ENCODE results near the gene ALX4. TPM values are rescaled to one million over a fixed set of nuclear protein-coding genes. Genes with fewer than 3 reads are reported as not detected.

Gene ALX4
- polyA plus RNA-seq, 2 of the 4 experiments (the other 2 are of a cell fraction), result 1.00 to 5.6 TPM

DNA sequence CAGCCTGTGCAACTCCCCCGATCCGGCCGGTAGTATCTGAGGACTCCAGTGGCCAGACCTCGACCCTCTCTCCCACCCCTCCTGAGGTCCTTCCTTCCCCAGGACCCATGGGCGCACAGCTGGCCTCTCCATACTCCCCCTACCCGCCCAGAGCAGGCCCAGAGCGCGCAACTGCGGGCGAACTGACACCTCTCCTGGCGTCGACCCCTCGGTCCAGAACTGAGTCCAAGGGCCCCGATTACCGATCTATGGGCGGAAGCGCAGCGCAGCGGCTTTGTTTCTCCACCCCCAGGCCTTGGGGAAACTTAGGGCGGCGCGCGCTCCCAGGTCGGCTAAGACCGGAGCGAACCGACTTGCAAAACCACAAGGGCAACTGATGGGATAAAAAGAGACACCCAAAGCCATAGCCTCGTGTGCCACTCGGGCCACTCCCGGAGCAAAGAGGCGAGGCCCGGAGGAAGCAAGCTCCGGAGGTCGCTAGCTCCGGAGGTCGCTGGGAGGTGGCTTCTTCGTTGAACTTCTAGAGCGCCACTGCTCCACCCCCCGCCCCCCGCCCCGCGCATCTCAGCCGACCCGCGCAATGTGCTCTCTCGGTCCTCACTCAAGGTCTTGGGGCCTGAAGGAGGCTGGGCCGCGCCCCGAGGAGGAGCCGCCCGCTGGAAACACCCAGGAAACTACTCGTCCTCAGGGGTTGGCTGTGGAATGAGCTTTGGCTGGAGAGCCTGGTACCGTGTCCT, 9.8 kb upstream of the ALX4 start:
- H3K27ac ChIP-seq, result no peak overlapping the region
- ATAC-seq (no peak), DNase-seq (ENCODE audit: low read depth in 1 of 2, low spot score in 1 of 2) (no peak), FAIRE-seq (no peak)
- POLR2A ChIA-PET, result no interaction called here
- no peaks in the 10 kb centered on the region for H3K9me3 ChIP-seq
- WGBS (ENCODE audit: missing lambda C conversion rate), result 55% methylated on average over 36 of the region's 53 CpGs
- H3K4me3 ChIP-seq, result no peak overlapping the region
- TF ChIP-seq MAZ (IDR thresholded peaks at IDR 0.05; ENCODE audit: borderline replicate concordance, low read depth, low read length) (no peak), RFX5 (IDR thresholded peaks at IDR 0.05) (no peak), MYC (IDR thresholded peaks at IDR 0.05; ENCODE audit: borderline replicate concordance, low read length) (no peak), RCOR1 (IDR thresholded peaks at IDR 0.05; ENCODE audit: low read depth, low read length) (no peak), CHD2 (IDR thresholded peaks at IDR 0.05; ENCODE audit: low read length, partially characterized antibody) (no peak), POLR2AphosphoS2 (conservative IDR thresholded peaks at IDR 0.05; ENCODE audit: low read length) (no peak), ESRRA (IDR thresholded peaks at IDR 0.05; ENCODE audit: borderline replicate concordance, low read length) (no peak), FOSB (CRISPR knock-in tag; IDR thresholded peaks at IDR 0.05) (no peak), REST (IDR thresholded peaks at IDR 0.05) (no peak), JUN (IDR thresholded peaks at IDR 0.05) (no peak), CTCF (IDR thresholded peaks at IDR 0.05) (no peak), TFCP2L1 (CRISPR knock-in tag; IDR thresholded peaks at IDR 0.05) (no peak), CBX2 (IDR thresholded peaks at IDR 0.05; ENCODE audit: borderline replicate concordance, low read depth) (no peak), FOSL2 (IDR thresholded peaks at IDR 0.05) (no peak), FOSL2 (CRISPR knock-in tag; IDR thresholded peaks at IDR 0.05) (no peak), HMGXB4 (CRISPR knock-in tag; IDR thresholded peaks at IDR 0.05; ENCODE audit: borderline replicate concordance) (no peak), JUNB (IDR thresholded peaks at IDR 0.05) (no peak), NR3C1 (IDR thresholded peaks at IDR 0.05) (no peak), ATOH8 (CRISPR knock-in tag; IDR thresholded peaks at IDR 0.05; ENCODE audit: low read depth) (no peak)
- TF ChIP-seq, protein P1, sequence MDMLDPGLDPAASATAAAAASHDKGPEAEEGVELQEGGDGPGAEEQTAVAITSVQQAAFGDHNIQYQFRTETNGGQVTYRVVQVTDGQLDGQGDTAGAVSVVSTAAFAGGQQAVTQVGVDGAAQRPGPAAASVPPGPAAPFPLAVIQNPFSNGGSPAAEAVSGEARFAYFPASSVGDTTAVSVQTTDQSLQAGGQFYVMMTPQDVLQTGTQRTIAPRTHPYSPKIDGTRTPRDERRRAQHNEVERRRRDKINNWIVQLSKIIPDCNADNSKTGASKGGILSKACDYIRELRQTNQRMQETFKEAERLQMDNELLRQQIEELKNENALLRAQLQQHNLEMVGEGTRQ (IDR thresholded peaks at IDR 0.05), result no peak
- peak overlapping the region; percentile 24; the same call in 1 of the 3 replicates for H3K4me2 ChIP-seq
- CTCF ChIA-PET, result interaction anchor here (0.8 to 2.2 kb wide), 6 partner anchors 11 to 226 kb away, joined by 3 to 10 read pairs (median 4); no protein-coding TSS in a partner anchor
- H3K4me1 ChIP-seq, result peaks cover 19% of the 10 kb centered on the region

Data from A549 (cell line).